ENCODE measurements around the gene MCUB. TPM values are rescaled to one million over a fixed set of nuclear protein-coding genes. Genes with fewer than 3 reads are reported as not detected.
"Not testable (repeated sequence)": the region's sequence is repeated elsewhere in the genome, so short reads cannot be mapped to it uniquely, and the experiment has no call there.

MCUB gene
- total RNA-seq, 2 donors from 2014 or later: 15.5 to 18.5 TPM

DNA sequence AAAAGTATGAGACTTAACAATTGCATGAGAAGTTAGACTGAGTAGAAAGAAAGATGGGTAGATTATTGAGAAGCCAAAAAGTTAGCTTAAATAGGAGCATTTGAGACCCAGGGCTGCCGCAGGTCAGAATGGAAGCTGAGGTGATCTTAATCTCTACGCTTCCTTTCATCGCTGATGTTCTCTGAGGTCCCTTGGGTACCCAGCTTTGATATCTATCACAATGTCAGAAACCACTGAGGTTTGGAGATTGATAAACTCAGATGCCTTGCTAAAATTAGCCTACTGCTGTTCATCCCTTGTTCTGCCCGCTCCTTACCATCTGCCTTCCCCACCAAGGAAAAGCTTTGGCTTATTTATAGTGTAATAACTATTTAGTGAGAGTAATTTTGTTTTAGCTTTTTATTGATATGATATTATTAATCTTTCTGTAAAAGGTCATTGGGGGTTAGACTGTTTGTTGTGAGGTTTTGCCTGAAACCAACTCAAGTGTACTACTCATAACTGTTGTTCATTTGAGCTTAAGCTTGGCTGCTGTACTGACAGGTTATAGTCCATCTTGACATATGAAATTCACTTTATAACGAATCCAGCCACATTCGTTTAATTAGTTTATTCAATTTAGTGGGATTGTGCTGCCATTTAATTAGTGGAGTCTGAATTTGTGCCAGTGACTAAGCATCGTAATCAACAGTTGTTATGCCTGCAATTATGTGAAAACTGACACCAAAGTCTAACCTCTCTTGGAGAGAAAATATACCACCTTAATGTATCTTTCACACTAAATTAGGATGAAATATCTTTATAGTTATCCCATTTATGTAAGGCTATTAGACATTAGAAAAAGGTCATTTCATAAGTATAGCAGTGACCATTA is 15.1 kb downstream of the MCUB start:
- no peaks in the 10 kb centered on the region for H3K4me1 ChIP-seq (replicated peaks)
- DNase-seq (ENCODE audit: low spot score): no peak
- H3K9me3 ChIP-seq: no peaks in the 10 kb centered on the region
- H3K4me3 ChIP-seq: no peak overlapping the region
- 85% methylated on average over 7 of the region's 7 CpGs for WGBS
- intact Hi-C loops (cut with DNase I): no loop called here
- no peaks in the 10 kb centered on the region for H3K36me3 ChIP-seq
- H3K27ac ChIP-seq: no peak overlapping the region
- no peak for TF ChIP-seq POLR2A (IDR thresholded peaks at IDR 0.05)
- TF ChIP-seq POLR2AphosphoS5 (IDR thresholded peaks at IDR 0.05): no peak
- TF ChIP-seq, protein P1, sequence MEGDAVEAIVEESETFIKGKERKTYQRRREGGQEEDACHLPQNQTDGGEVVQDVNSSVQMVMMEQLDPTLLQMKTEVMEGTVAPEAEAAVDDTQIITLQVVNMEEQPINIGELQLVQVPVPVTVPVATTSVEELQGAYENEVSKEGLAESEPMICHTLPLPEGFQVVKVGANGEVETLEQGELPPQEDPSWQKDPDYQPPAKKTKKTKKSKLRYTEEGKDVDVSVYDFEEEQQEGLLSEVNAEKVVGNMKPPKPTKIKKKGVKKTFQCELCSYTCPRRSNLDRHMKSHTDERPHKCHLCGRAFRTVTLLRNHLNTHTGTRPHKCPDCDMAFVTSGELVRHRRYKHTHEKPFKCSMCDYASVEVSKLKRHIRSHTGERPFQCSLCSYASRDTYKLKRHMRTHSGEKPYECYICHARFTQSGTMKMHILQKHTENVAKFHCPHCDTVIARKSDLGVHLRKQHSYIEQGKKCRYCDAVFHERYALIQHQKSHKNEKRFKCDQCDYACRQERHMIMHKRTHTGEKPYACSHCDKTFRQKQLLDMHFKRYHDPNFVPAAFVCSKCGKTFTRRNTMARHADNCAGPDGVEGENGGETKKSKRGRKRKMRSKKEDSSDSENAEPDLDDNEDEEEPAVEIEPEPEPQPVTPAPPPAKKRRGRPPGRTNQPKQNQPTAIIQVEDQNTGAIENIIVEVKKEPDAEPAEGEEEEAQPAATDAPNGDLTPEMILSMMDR (IDR thresholded peaks at IDR 0.05): no peak
- no peaks in the 10 kb centered on the region for H3K27me3 ChIP-seq (replicated peaks; ENCODE audit: insufficient read depth)

DNA sequence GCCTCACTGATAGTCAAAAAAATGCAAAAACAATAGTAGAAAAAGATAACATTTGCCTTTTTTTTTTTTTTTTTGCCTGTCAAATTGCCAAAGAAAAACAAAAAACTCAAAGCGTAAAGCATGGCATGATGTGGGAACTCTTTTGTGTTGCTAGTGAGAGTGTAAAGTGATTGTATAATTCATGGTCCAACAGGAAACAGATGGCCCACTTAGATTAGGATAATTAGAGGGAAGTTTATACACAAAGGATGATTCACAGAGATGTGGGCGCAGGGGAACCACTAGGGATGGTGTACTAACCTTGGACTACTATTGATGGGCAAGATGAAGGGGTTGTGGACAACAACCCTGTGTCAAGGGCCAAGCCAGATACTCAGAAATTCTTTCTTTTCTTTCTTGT is 16.4 kb downstream of the MCUB start:
- TF ChIP-seq, protein P1 (IDR thresholded peaks at IDR 0.05): no peak
- no peak for TF ChIP-seq POLR2AphosphoS5 (IDR thresholded peaks at IDR 0.05)
- TF ChIP-seq POLR2A (IDR thresholded peaks at IDR 0.05): no peak
- Histone ChIP-seq H3K27me3 (replicated peaks; ENCODE audit: insufficient read depth) (no peaks in the 10 kb centered on the region), H3K27ac (no peak overlapping the region), H3K4me3 (no peak overlapping the region), H3K4me1 (replicated peaks) (no peaks in the 10 kb centered on the region), H3K9me3 (no peaks in the 10 kb centered on the region), H3K36me3 (no peaks in the 10 kb centered on the region)
- DNase-seq (ENCODE audit: low spot score): no peak
- intact Hi-C loops (cut with DNase I): no loop called here
- 65% methylated on average over 2 of the region's 2 CpGs for WGBS

DNA sequence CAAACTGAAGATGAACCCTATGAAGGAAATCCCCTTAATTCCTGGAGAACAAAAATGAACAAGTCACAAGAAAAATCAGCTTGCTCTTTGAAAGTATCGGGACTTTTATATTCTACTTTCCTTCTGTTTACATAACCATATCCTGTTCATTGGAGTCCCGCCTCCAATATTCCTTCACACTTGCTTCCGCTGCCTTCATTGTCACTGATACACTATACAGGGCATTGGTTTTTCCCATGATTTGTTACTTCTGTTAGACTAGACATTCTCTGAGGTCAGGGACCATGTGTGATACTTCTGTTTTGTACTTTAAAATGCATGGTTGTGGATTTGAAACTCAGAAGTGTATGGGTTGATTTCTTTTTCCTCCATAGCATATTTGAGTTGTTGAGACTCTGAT is 18.8 kb downstream of the MCUB start:
- Histone ChIP-seq H3K27me3 (replicated peaks; ENCODE audit: insufficient read depth) (no peaks in the 10 kb centered on the region), H3K4me1 (replicated peaks) (no peaks in the 10 kb centered on the region), H3K9me3 (no peaks in the 10 kb centered on the region), H3K27ac (no peak overlapping the region), H3K36me3 (no peaks in the 10 kb centered on the region), H3K4me3 (no peak overlapping the region)
- 86% methylated on average over 3 of the region's 3 CpGs for WGBS
- TF ChIP-seq POLR2A (IDR thresholded peaks at IDR 0.05) (no peak), POLR2AphosphoS5 (IDR thresholded peaks at IDR 0.05) (no peak)
- TF ChIP-seq, protein P1 (IDR thresholded peaks at IDR 0.05): no peak
- intact Hi-C loops (cut with DNase I): no loop called here
- DNase-seq (ENCODE audit: low spot score): no peak

DNA sequence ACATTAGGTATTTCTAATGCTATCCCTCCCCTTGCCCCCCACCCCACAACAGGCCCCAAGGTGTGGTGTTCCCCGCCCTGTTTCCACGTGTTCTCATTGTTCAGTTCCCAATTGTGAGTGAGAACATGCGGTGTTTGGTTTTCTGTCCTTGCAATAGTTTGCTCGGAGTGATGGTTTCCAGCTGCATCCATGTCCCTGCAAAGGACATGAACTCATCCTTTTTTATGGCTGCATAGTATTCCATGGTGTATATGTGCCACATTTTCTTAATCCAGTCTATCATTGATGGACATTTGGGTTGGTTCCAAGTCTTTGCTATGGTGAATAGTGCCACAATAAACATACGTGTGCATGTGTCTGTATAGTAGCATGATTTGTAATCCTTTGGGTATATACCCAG is 20.0 kb downstream of the MCUB start:
- intact Hi-C loops (cut with DNase I); H3K4me3 ChIP-seq; H3K4me1 ChIP-seq (replicated peaks); H3K9me3 ChIP-seq; H3K27ac ChIP-seq; H3K36me3 ChIP-seq; H3K27me3 ChIP-seq (replicated peaks; ENCODE audit: insufficient read depth); DNase-seq (ENCODE audit: low spot score): not testable (repeated sequence)
- 98% methylated on average over 5 of the region's 5 CpGs for WGBS

DNA sequence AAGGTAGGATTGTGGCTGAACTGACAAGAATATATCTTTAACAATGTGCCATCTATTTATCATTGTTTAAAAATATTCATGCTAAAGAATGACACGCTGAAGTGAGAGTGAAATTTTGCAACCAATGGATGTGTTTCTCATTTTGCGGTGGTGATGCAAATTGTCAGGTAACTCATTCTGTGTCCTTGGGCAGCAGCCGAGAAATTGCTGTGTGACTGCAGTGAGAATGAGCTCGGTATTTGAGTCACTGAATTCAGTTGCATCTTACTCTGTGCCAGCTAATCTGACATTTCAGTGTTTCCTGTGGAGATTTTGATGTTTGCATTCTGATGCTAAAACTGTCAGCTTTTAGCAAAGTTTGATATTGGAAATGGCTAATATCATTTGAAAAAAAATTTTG is 28.1 kb downstream of the MCUB start:
- no peak for DNase-seq (ENCODE audit: low spot score)
- Histone ChIP-seq H3K27ac (no peak overlapping the region), H3K9me3 (no peaks in the 10 kb centered on the region), H3K4me1 (replicated peaks) (no peaks in the 10 kb centered on the region), H3K36me3 (no peaks in the 10 kb centered on the region), H3K4me3 (no peak overlapping the region), H3K27me3 (replicated peaks; ENCODE audit: insufficient read depth) (no peaks in the 10 kb centered on the region)
- WGBS: 82% methylated on average over 4 of the region's 4 CpGs
- intact Hi-C loops (cut with DNase I): no loop called here
- no peak for TF ChIP-seq POLR2A (IDR thresholded peaks at IDR 0.05)
- TF ChIP-seq POLR2AphosphoS5 (IDR thresholded peaks at IDR 0.05): no peak
- TF ChIP-seq, protein P1 (IDR thresholded peaks at IDR 0.05): no peak

Measured in prostate gland (tissue), 2 donors.